PC-3 (cell line): Measurements from ENCODE around the gene FEM1A. TPM values are rescaled to one million over a fixed set of nuclear protein-coding genes. Genes with fewer than 3 reads are reported as not detected.

ENCODE experiments used
- ATAC-seq: fragments of 200-7000 bp; cut with Tn5 transposase; 2 replicates; pipeline ENCODE4 v1.9.1; 2020; ENCODE audit warnings: mild to moderate bottlenecking, moderate library complexity
- Bru-seq: library from RNA; stranded (reverse); fragments of 400-500 nt; gene quantifications from one replicate; lab custom pipeline; 2021; lab: Mats Ljungman, UMichigan
- BruChase-seq, 2 experiments: library from RNA; stranded (reverse); fragments of 400-500 nt; gene quantifications; one replicate each; lab custom pipeline; 2021; lab: Mats Ljungman, UMichigan
- BruUV-seq: library from RNA; stranded (reverse); fragments of 400-500 nt; replicated peaks from 2 replicates; lab custom pipeline; 2021; lab: Mats Ljungman, UMichigan
- CTCF ChIA-PET: fragments of 300-600 bp; sonication (Branson Sonifier 250); formaldehyde crosslinking; loops from one replicate; lab custom pipeline; 2022; ENCODE audit warnings: antibody characterized with exemption; lab: Charles Lee
- POLR2A ChIA-PET: fragments of 300-600 bp; sonication (Branson Sonifier 250); formaldehyde crosslinking; loops from one replicate; lab custom pipeline; 2022; ENCODE audit warnings: antibody characterized with exemption; ENCODE audit not compliant: unreplicated experiment; lab: Charles Lee
- DNase-seq: peaks from one replicate; pipeline ENCODE4 v3.0.0-alpha.2; 2015
- H2AFZ ChIP-seq: fragments of 300-600 bp; sonication (generic); 2 replicates; pipeline ENCODE4 v1.6.0; 2016; ENCODE audit warnings: antibody characterized with exemption, low read length
- H3F3A ChIP-seq: fragments of 300-600 bp; sonication (generic); one replicate; pipeline ENCODE4 v1.6.0; 2017; ENCODE audit warnings: antibody characterized with exemption, low read length, control low read depth, mild to moderate bottlenecking; ENCODE audit not compliant: unreplicated experiment
- H3K27ac ChIP-seq: fragments of 300-600 bp; sonication (generic); 2 replicates; pipeline ENCODE4 v1.5.1; 2016; ENCODE audit warnings: mild to moderate bottlenecking, low read length
- H3K27me3 ChIP-seq: fragments of 300-600 bp; sonication (generic); 2 replicates; pipeline ENCODE4 v1.6.1; 2016; ENCODE audit warnings: low read length, mixed read lengths
- H3K36me3 ChIP-seq: fragments of 300-600 bp; sonication (generic); 2 replicates; pipeline ENCODE4 v1.6.1; 2016; ENCODE audit warnings: low read depth, mixed run types, low read length, mixed read lengths
- H3K4me1 ChIP-seq: fragments of 300-600 bp; sonication (generic); 2 replicates; pipeline ENCODE4 v1.5.1; 2016; ENCODE audit warnings: low read length; ENCODE audit not compliant: insufficient read depth
- H3K4me2 ChIP-seq: fragments of 300-600 bp; sonication (generic); 2 replicates; pipeline ENCODE4 v1.6.0; 2016; ENCODE audit warnings: low read length
- H3K4me3 ChIP-seq: fragments of 300-600 bp; sonication (generic); 2 replicates; pipeline ENCODE4 v1.5.1; 2016; ENCODE audit warnings: mild to moderate bottlenecking, low read length, mixed read lengths
- H3K79me2 ChIP-seq: fragments of 300-600 bp; sonication (generic); 2 replicates; pipeline ENCODE4 v1.6.1; 2017; ENCODE audit warnings: low read length, mixed read lengths
- H3K9ac ChIP-seq: fragments of 300-600 bp; sonication (generic); 2 replicates; pipeline ENCODE4 v1.6.0; 2016; ENCODE audit warnings: mild to moderate bottlenecking, low read length
- H3K9me2 ChIP-seq: fragments of 300-600 bp; sonication (generic); replicated peaks from 2 replicates; pipeline ENCODE4 v1.6.1; 2016; ENCODE audit warnings: mixed run types, low read length, mixed read lengths
- H3K9me3 ChIP-seq: fragments of 300-600 bp; sonication (generic); 2 replicates; pipeline ENCODE4 v1.6.1; 2016; ENCODE audit warnings: low read length, mixed read lengths
- H4K20me1 ChIP-seq: fragments of 300-600 bp; sonication (generic); 2 replicates; pipeline ENCODE4 v1.6.1; 2016; ENCODE audit warnings: low read length, mixed read lengths
- CTCF ChIP-seq: fragments of 300-600 bp; sonication (generic); conservative IDR thresholded peaks from 2 replicates; pipeline ENCODE4 v1.5.1; 2017; ENCODE audit warnings: antibody characterized with exemption, low read depth, mild to moderate bottlenecking, low read length
- EZH2 ChIP-seq: fragments of 300-600 bp; sonication (generic); IDR thresholded peaks from one replicate; pipeline ENCODE4 v1.6.1; 2017; ENCODE audit warnings: antibody characterized with exemption, mild to moderate bottlenecking, low read length; ENCODE audit not compliant: unreplicated experiment
- EZH2phosphoT487 ChIP-seq: fragments of 300-600 bp; sonication (generic); IDR thresholded peaks from 2 replicates; pipeline ENCODE4 v1.6.1; 2018; ENCODE audit warnings: mild to moderate bottlenecking, antibody characterized with exemption, low read length, borderline replicate concordance
- intact Hi-C: fragments of 100-400 bp; cut with micrococcal nuclease; formaldehyde crosslinking; loops from 2 replicates; pipeline ENCODE4 v1.9.0; 2023
- long read RNA-seq: library from polyadenylated mRNA; unstranded; transcript quantifications from one replicate; pipeline ENCODE4 v2.0.0, GENCODE V29; 2021; ENCODE audit not compliant: unreplicated experiment
- total RNA-seq: library from RNA; depleted of rRNA; stranded (reverse); fragments of >200 nt; gene quantifications from 2 replicates; pipeline ENCODE4 v1.2.3, GENCODE V29; 2014; rRNA removed

The FEM1A gene, protein sequence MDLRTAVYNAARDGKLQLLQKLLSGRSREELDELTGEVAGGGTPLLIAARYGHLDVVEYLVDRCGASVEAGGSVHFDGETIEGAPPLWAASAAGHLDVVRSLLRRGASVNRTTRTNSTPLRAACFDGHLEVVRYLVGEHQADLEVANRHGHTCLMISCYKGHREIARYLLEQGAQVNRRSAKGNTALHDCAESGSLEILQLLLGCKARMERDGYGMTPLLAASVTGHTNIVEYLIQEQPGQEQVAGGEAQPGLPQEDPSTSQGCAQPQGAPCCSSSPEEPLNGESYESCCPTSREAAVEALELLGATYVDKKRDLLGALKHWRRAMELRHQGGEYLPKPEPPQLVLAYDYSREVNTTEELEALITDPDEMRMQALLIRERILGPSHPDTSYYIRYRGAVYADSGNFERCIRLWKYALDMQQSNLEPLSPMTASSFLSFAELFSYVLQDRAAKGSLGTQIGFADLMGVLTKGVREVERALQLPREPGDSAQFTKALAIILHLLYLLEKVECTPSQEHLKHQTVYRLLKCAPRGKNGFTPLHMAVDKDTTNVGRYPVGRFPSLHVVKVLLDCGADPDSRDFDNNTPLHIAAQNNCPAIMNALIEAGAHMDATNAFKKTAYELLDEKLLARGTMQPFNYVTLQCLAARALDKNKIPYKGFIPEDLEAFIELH
- 28.1 and 30.6 TPM in 2 replicates for total RNA-seq
- Bru-seq, nascent RNA: percentile 83 among the genes with signal in this experiment
- BruChase-seq, experiment 1, labeled RNA remaining after a 6-hour chase: percentile 98 among the genes with signal in this experiment
- percentile 97 among the genes with signal in this experiment for BruChase-seq, experiment 2, labeled RNA remaining after a 2-hour chase
- long read RNA-seq, full-length matches to known transcripts: 150 of 152 reads
- long read RNA-seq, partial matches to known transcripts: 0 of 152 reads
- long read RNA-seq, other reads (novel, unspliced or antisense): 2 of 152 reads

GRCh38 chr19:4791183-4792018 lies at the start of gene FEM1A:
Gene FEM1A, plus strand, starts transcription at chr19:4791734. Its CDS starts 121 bp downstream, at chr19:4791855.
- BruUV-seq: no TSS peak
- H3K4me3 ChIP-seq: peak within 1 kb of the TSS; percentile 95
- intact Hi-C loops: loop anchor here (1.0 kb wide), 3 partner anchors 59 to 97 kb away; no protein-coding TSS in a partner anchor
- H3K36me3 ChIP-seq: peaks cover 7% of the 10 kb centered on the region; the same call in 1 of the 2 replicates
- no peaks in the 10 kb centered on the region for H3K9me3 ChIP-seq
- CTCF ChIA-PET: interaction anchor here (0.6 to 1.5 kb wide), 26 partner anchors 14 to 1045 kb away, joined by 3 to 34 read pairs (median 5); partner anchors contain the start of gene PLIN3
- ATAC-seq: peak; percentile 92
- H4K20me1 ChIP-seq: peaks cover 26% of the 10 kb centered on the region
- no peaks in the 10 kb centered on the region for H3K9me2 ChIP-seq
- H3K4me2 ChIP-seq: peak within 1 kb of the TSS; percentile 100
- peak within 1 kb of the TSS; percentile 81 for H2AFZ ChIP-seq
- TF ChIP-seq EZH2: no peak
- peak; percentile 99 for TF ChIP-seq CTCF
- no peaks in the 10 kb centered on the region for H3K27me3 ChIP-seq
- POLR2A ChIA-PET: interaction anchor here (0.6 to 0.8 kb wide), 5 partner anchors 10 to 1549 kb away, joined by 4 to 26 read pairs (median 7); no protein-coding TSS in a partner anchor
- H3K4me1 ChIP-seq: peaks cover 29% of the 10 kb centered on the region
- H3K27ac ChIP-seq: peak within 1 kb of the TSS; percentile 81
- H3K9ac ChIP-seq: peak within 1 kb of the TSS; percentile 98
- peak; percentile 100 for DNase-seq
- H3F3A ChIP-seq: no peaks in the 10 kb centered on the region
- H3K79me2 ChIP-seq: peaks cover 49% of the 10 kb centered on the region

- Histone ChIP-seq H3K36me3 (no peaks in the 10 kb centered on the region), H3K4me1 (peaks cover 9% of the 10 kb centered on the region; the same call in 1 of the 2 replicates), H4K20me1 (no peaks in the 10 kb centered on the region), H3K27ac (no peak overlapping the region), H3K4me3 (no peak overlapping the region), H3K9me2 (no peaks in the 10 kb centered on the region), H3K9me3 (no peaks in the 10 kb centered on the region), H3K9ac (no peak overlapping the region), H2AFZ (no peak overlapping the region), H3K4me2 (no peak overlapping the region), H3K27me3 (0 out of 2 replicates have a peak, but pooled peaks cover 2% of the 10 kb centered on the region), H3K79me2 (no peaks in the 10 kb centered on the region), H3F3A (no peaks in the 10 kb centered on the region)
- ChIA-PET CTCF (interaction anchor here (0.6 kb wide), 1 partner anchor 943 kb away, joined by 5 read pairs; no protein-coding TSS in a partner anchor), POLR2A (no interaction called here)
- intact Hi-C loops: no loop called here
- no peak for ATAC-seq
- DNase-seq: no peak
- TF ChIP-seq EZH2 (no peak), CTCF (no peak), EZH2phosphoT487 (no peak)
- no TSS peak for BruUV-seq
Observed at GRCh38 chr19:4742723-4743646, 48.5 kb upstream of the FEM1A start.
